ENCODE data around the gene UBAP2. TPM values are rescaled to one million over a fixed set of nuclear protein-coding genes. Genes with fewer than 3 reads are reported as not detected.

UBAP2 gene
- total RNA-seq, 1 experiment from 2014 or later, result 62.5 TPM

DNA sequence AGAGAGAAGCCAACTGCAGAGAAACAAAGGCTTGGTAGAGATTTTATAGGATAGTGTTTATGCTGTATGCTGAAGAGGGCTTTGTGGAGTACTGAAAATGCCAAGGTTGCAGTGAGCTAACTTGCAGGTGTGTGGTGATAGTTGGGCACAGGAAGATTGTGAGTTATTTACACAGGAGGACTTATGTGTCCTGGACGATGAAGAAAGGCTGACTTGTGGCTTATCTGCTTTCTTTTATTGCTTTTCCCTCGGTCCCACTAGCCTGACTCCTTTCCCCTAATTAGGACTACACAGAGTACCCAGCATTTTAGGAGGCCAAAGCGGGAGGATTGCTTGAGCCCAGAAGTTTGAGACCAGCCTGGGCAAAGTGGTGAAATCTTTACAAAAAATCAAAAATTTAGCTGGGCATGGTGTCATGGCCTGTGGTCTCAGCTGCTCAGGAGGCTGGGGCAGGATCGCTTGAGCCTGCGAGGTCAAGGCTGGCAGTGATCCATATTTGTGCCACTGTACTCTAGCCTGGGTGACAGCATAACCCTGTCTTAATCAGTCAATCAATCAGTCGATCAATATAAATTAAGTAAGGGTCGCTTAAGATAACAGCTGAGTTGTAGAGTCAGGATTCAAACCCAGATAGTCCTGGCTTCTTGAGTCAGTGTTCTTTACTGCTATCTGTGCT lies 169.9 kb downstream of the UBAP2 start:
- no peaks in the 10 kb centered on the region for H3K36me3 ChIP-seq (ENCODE audit: insufficient read depth, low read length, poor library complexity, severe bottlenecking)
- peak overlapping the region; percentile 37 for H3K27ac ChIP-seq (ENCODE audit: low read depth, low read length, poor library complexity, severe bottlenecking)
- intact Hi-C loops (cut with micrococcal nuclease; ENCODE audit: unreplicated experiment), result no loop called here
- ChIA-PET POLR2A (ENCODE audit: low non-redundant PET) (no interaction called here), CTCF (no interaction called here)
- TF ChIP-seq EZH2 (IDR thresholded peaks at IDR 0.05; ENCODE audit: borderline replicate concordance, low read depth, low read length, poor library complexity, severe bottlenecking), result no peak
- TF ChIP-seq, protein P1, sequence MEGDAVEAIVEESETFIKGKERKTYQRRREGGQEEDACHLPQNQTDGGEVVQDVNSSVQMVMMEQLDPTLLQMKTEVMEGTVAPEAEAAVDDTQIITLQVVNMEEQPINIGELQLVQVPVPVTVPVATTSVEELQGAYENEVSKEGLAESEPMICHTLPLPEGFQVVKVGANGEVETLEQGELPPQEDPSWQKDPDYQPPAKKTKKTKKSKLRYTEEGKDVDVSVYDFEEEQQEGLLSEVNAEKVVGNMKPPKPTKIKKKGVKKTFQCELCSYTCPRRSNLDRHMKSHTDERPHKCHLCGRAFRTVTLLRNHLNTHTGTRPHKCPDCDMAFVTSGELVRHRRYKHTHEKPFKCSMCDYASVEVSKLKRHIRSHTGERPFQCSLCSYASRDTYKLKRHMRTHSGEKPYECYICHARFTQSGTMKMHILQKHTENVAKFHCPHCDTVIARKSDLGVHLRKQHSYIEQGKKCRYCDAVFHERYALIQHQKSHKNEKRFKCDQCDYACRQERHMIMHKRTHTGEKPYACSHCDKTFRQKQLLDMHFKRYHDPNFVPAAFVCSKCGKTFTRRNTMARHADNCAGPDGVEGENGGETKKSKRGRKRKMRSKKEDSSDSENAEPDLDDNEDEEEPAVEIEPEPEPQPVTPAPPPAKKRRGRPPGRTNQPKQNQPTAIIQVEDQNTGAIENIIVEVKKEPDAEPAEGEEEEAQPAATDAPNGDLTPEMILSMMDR (conservative IDR thresholded peaks at IDR 0.05; ENCODE audit: low read depth, low read length), result no peak
- no peaks in the 10 kb centered on the region for H3K9me3 ChIP-seq (ENCODE audit: low read depth, low read length, poor library complexity, severe bottlenecking)
- peaks cover 16% of the 10 kb centered on the region for H3K4me1 ChIP-seq (ENCODE audit: insufficient read depth, low read length, poor library complexity, severe bottlenecking)
- DNase-seq (ENCODE audit: low spot score), result no peak
- no TSS peak for BruUV-seq (replicated peaks)
- H3K27me3 ChIP-seq (replicated peaks; ENCODE audit: insufficient read depth, low read depth, low read length, poor library complexity), result no peaks in the 10 kb centered on the region
- H3K4me3 ChIP-seq (ENCODE audit: low read depth, low read length, poor library complexity, severe bottlenecking), result no peak overlapping the region

DNA sequence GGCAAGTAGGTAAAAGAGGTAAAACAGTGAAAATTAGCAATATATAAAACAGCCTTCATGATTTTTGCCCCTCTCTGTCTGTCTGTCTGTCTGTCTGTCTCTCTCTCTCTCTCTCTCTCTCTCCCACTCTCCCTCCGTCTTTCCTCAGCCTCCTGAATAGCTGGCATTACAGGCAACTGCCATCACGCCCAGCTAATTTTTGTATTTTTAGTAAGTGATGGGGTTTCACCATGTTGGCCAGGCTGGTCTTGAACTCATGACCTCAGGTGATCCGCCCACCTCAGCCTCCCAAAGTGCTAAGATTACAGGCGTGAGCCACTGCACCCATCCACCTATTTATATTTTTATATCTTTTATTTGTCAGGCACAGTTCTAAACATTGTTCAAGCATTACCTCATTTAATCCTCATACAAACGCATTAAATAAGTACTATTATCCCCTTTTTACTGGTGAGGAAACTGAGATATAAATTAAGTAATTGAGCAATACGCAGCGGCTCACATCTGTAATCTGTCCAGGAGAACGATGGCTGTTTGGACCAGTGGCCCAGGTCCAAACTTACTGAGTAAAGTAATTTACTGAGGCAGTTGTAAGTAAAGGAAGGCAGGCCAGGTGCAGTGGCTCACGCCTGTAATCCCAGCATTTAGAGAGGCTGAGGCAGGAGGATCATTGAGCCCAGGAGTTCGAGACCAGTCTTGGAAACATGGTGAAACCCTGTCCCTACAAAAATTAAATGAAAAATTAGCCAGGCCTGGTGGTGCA lies 170.8 kb downstream of the UBAP2 start:
- no peaks in the 10 kb centered on the region for H3K9me3 ChIP-seq (ENCODE audit: low read depth, low read length, poor library complexity, severe bottlenecking)
- H3K4me1 ChIP-seq (ENCODE audit: insufficient read depth, low read length, poor library complexity, severe bottlenecking), result peaks cover 14% of the 10 kb centered on the region
- TF ChIP-seq EZH2 (IDR thresholded peaks at IDR 0.05; ENCODE audit: borderline replicate concordance, low read depth, low read length, poor library complexity, severe bottlenecking), result no peak
- TF ChIP-seq, protein P1 (conservative IDR thresholded peaks at IDR 0.05; ENCODE audit: low read depth, low read length), result no peak
- no peaks in the 10 kb centered on the region for H3K36me3 ChIP-seq (ENCODE audit: insufficient read depth, low read length, poor library complexity, severe bottlenecking)
- peak overlapping the region; percentile 0 for H3K27ac ChIP-seq (ENCODE audit: low read depth, low read length, poor library complexity, severe bottlenecking)
- no peak for DNase-seq (ENCODE audit: low spot score)
- H3K27me3 ChIP-seq (replicated peaks; ENCODE audit: insufficient read depth, low read depth, low read length, poor library complexity), result no peaks in the 10 kb centered on the region
- ChIA-PET CTCF (no interaction called here), POLR2A (ENCODE audit: low non-redundant PET) (no interaction called here)
- H3K4me3 ChIP-seq (ENCODE audit: low read depth, low read length, poor library complexity, severe bottlenecking), result no peak overlapping the region
- BruUV-seq (replicated peaks), result no TSS peak
- intact Hi-C loops (cut with micrococcal nuclease; ENCODE audit: unreplicated experiment), result no loop called here

Other genes starting within 250 kb of the UBAP2 start
- 49.2 and 51.2 TPM in 2 replicates for gene UBE2R2, start 231.7 kb downstream of the UBAP2 start, total RNA-seq (2021)
- 37.9 and 39.6 TPM in 2 replicates for gene DCAF12, start 77.8 kb upstream of the UBAP2 start, total RNA-seq (2021)
- gene UBAP1, start 130.2 kb upstream of the UBAP2 start, total RNA-seq (2021), result 35.9 and 36.0 TPM in 2 replicates